ENCODE data around the gene RNU6-1. TPM values are rescaled to one million over a fixed set of nuclear protein-coding genes. Genes with fewer than 3 reads are reported as not detected.

RNU6-1 gene
- polyA plus RNA-seq, 3 donors: not detected

DNA sequence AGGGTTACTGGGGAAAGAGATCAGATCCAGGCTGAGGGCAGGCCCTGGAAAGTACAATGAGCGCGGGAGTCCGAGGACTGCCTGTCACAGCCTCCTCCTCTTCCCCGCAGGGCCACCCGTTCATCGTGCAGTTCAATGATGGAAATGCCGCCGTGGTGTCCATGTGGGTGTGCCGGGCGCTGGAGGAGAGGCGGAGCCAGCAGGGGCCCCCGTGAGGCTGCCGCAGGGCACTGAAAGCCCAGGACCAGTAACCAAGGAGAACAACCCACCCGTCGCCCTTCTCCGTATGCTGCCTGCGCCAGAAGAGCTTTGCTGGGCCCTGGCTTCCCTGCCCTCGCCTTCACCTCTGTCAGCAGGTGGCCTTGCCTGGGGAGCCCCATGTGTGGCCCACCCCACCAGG lies 33.3 kb downstream of the RNU6-1 start:
- Mint-ChIP-seq H3K4me3 (no peak overlapping the region), H3K36me3 (peaks cover 13 to 19% of the 10 kb centered on the region in 2 donors), H3K27ac (no peak overlapping the region), H3K9me3 (peaks cover 0 to 2% (median 0%) of the 10 kb centered on the region in 7 donors), H3K27me3 (ENCODE audit: low read depth in 3 of 3) (peaks cover 0 to 2% (median under 1%) of the 10 kb centered on the region in 3 donors), H3K4me1 (no peaks in the 10 kb centered on the region)
- TF ChIP-seq CTCF (IDR thresholded peaks at IDR 0.05): no peak
- Histone ChIP-seq H2AFZ (ENCODE audit: insufficient read depth, low read depth, low read length, poor library complexity, severe bottlenecking) (no peak overlapping the region), H3K4me2 (replicated peaks; ENCODE audit: extremely low read depth, low read length, poor library complexity, severe bottlenecking) (no peak overlapping the region), H3K27me3 (ENCODE audit: control insufficient read depth in 2 of 2, insufficient read depth in 2 of 2, low read length in 2 of 2) (no peaks in the 10 kb centered on the region), H3K36me3 (replicated peaks in 1 of 2; ENCODE audit: control insufficient read depth in 1 of 2, insufficient read depth in 2 of 2, low read length in 2 of 2) (no peaks in the 10 kb centered on the region), H3K4me1 (ENCODE audit: control insufficient read depth in 1 of 2, insufficient read depth in 2 of 2, low read length in 2 of 2) (no peaks in the 10 kb centered on the region), H3K9ac (ENCODE audit: insufficient read depth, low read length, poor library complexity, severe bottlenecking) (no peak overlapping the region), H3K79me2 (ENCODE audit: insufficient read depth, low read length) (no peaks in the 10 kb centered on the region), H3K27ac (ENCODE audit: low read depth in 1 of 2, low read length in 2 of 2) (no peak overlapping the region), H3K9me3 (replicated peaks in 1 of 2; ENCODE audit: control insufficient read depth in 1 of 2, insufficient read depth in 1 of 2, low read length in 2 of 2) (no peaks in the 10 kb centered on the region), H4K20me1 (ENCODE audit: insufficient read depth, low read length) (no peaks in the 10 kb centered on the region), H3K4me3 (replicated peaks in 1 of 3; ENCODE audit: low read depth in 2 of 3, low read length in 3 of 3) (no peak overlapping the region)
- WGBS (ENCODE audit: insufficient coverage): 96% methylated on average over 17 of the region's 18 CpGs
- no peak for DNase-seq
- intact Hi-C loops (cut with micrococcal nuclease): no loop called here

- Histone ChIP-seq H3K27ac (ENCODE audit: low read depth in 1 of 2, low read length in 2 of 2) (no peak overlapping the region), H4K20me1 (ENCODE audit: insufficient read depth, low read length) (no peaks in the 10 kb centered on the region), H3K9me3 (replicated peaks in 1 of 2; ENCODE audit: control insufficient read depth in 1 of 2, insufficient read depth in 1 of 2, low read length in 2 of 2) (no peaks in the 10 kb centered on the region), H3K4me1 (ENCODE audit: control insufficient read depth in 1 of 2, insufficient read depth in 2 of 2, low read length in 2 of 2) (no peaks in the 10 kb centered on the region), H2AFZ (ENCODE audit: insufficient read depth, low read depth, low read length, poor library complexity, severe bottlenecking) (no peak overlapping the region), H3K27me3 (ENCODE audit: control insufficient read depth in 2 of 2, insufficient read depth in 2 of 2, low read length in 2 of 2) (no peaks in the 10 kb centered on the region), H3K4me2 (replicated peaks; ENCODE audit: extremely low read depth, low read length, poor library complexity, severe bottlenecking) (no peak overlapping the region), H3K4me3 (replicated peaks in 1 of 3; ENCODE audit: low read depth in 2 of 3, low read length in 3 of 3) (no peak overlapping the region), H3K36me3 (replicated peaks in 1 of 2; ENCODE audit: control insufficient read depth in 1 of 2, insufficient read depth in 2 of 2, low read length in 2 of 2) (no peaks in the 10 kb centered on the region), H3K79me2 (ENCODE audit: insufficient read depth, low read length) (no peaks in the 10 kb centered on the region), H3K9ac (ENCODE audit: insufficient read depth, low read length, poor library complexity, severe bottlenecking) (no peak overlapping the region)
- DNase-seq: no peak
- intact Hi-C loops (cut with micrococcal nuclease): no loop called here
- Mint-ChIP-seq H3K4me1 (no peaks in the 10 kb centered on the region), H3K36me3 (peaks cover 13 to 22% of the 10 kb centered on the region in 2 donors), H3K27me3 (ENCODE audit: low read depth in 3 of 3) (peaks cover 0 to 2% (median 0%) of the 10 kb centered on the region in 3 donors), H3K4me3 (no peak overlapping the region), H3K27ac (no peak overlapping the region), H3K9me3 (peaks cover 0 to 2% (median 0%) of the 10 kb centered on the region in 7 donors)
- TF ChIP-seq CTCF (IDR thresholded peaks at IDR 0.05): no peak
- WGBS (ENCODE audit: insufficient coverage): over 99% methylated on average over 12 of the region's 16 CpGs
Measured at GRCh38 chr15:67805666-67806516, 34.0 kb downstream of the RNU6-1 start.

All from CD14-positive monocyte (primary cell).